GM23338 (cell line): ENCODE data around the gene ARPC2. TPM values are rescaled to one million over a fixed set of nuclear protein-coding genes. Genes with fewer than 3 reads are reported as not detected.

Experiments used
- ATAC-seq: fragments of 200-7000 bp; cut with Tn5 transposase; 3 replicates; pipeline ENCODE4 v1.9.1; 2020
- DNase-seq: peaks from one replicate; pipeline ENCODE4 v3.0.0-alpha.2; 2015; ENCODE audit warnings: low spot score
- H2AFZ ChIP-seq: fragments of 200-600 bp; sonication (generic); 2 replicates; pipeline ENCODE4 v1.8.0; 2016; ENCODE audit warnings: antibody characterized with exemption, mild to moderate bottlenecking, moderate library complexity
- H3F3A ChIP-seq: fragments of 200-600 bp; sonication (generic); replicated peaks from 2 replicates; pipeline ENCODE4 v1.8.0; 2017; ENCODE audit warnings: antibody characterized with exemption, mixed run types, low read depth
- H3K27ac ChIP-seq: fragments of 200-600 bp; sonication (generic); 2 replicates; pipeline ENCODE4 v1.6.1; 2016; ENCODE audit warnings: low read depth
- H3K27me3 ChIP-seq: fragments of 200-600 bp; sonication (generic); 2 replicates; pipeline ENCODE4 v1.8.0; 2016; ENCODE audit warnings: mild to moderate bottlenecking, mixed run types, moderate library complexity; ENCODE audit not compliant: insufficient read depth
- H3K36me3 ChIP-seq: fragments of 200-600 bp; sonication (generic); 2 replicates; pipeline ENCODE4 v1.8.0; 2016; ENCODE audit warnings: mild to moderate bottlenecking; ENCODE audit not compliant: insufficient read depth
- H3K4me1 ChIP-seq: fragments of 200-600 bp; sonication (generic); 2 replicates; pipeline ENCODE4 v1.8.0; 2016; ENCODE audit warnings: mild to moderate bottlenecking, moderate library complexity; ENCODE audit not compliant: insufficient read depth
- H3K4me2 ChIP-seq: fragments of 200-600 bp; sonication (generic); 2 replicates; pipeline ENCODE4 v1.7.1; 2017; ENCODE audit warnings: mixed run types
- H3K4me3 ChIP-seq: fragments of 200-600 bp; sonication (generic); 2 replicates; pipeline ENCODE4 v1.6.1; 2016; ENCODE audit warnings: mixed run types
- H3K79me2 ChIP-seq: fragments of 200-600 bp; sonication (generic); replicated peaks from 2 replicates; pipeline ENCODE4 v1.8.0; 2017; ENCODE audit warnings: mild to moderate bottlenecking; ENCODE audit not compliant: insufficient read depth
- H3K9me2 ChIP-seq: fragments of 200-600 bp; sonication (generic); 2 replicates; pipeline ENCODE4 v1.8.0; 2017; ENCODE audit not compliant: insufficient read depth
- H4K20me1 ChIP-seq: fragments of 200-600 bp; sonication (generic); replicated peaks from 2 replicates; pipeline ENCODE4 v1.8.0; 2017; ENCODE audit warnings: mild to moderate bottlenecking; ENCODE audit not compliant: insufficient read depth
- H3K27ac Mint-ChIP-seq: 2 replicates; pipeline ENCODE4 v1.8.0; 2020; ENCODE audit warnings: inconsistent platforms, mild to moderate bottlenecking, moderate library complexity, mixed read lengths
- H3K27me3 Mint-ChIP-seq: 3 replicates; pipeline ENCODE4 v1.8.0; 2022; ENCODE audit warnings: low read depth, mild to moderate bottlenecking, moderate library complexity, mixed read lengths, inconsistent platforms; ENCODE audit not compliant: insufficient read depth, poor library complexity
- H3K36me3 Mint-ChIP-seq: 3 replicates; pipeline ENCODE4 v1.8.0; 2021; ENCODE audit warnings: low read depth, mild to moderate bottlenecking, inconsistent platforms, moderate library complexity, mixed read lengths
- H3K4me1 Mint-ChIP-seq: 3 replicates; pipeline ENCODE4 v1.8.0; 2020; ENCODE audit warnings: mild to moderate bottlenecking, inconsistent platforms, mixed read lengths
- H3K4me3 Mint-ChIP-seq: 3 replicates; pipeline ENCODE4 v1.8.0; 2021; ENCODE audit warnings: moderate library complexity, mild to moderate bottlenecking, inconsistent platforms, mixed read lengths
- H3K9me3 Mint-ChIP-seq: 3 replicates; pipeline ENCODE4 v1.8.0; 2020; ENCODE audit warnings: moderate library complexity, mild to moderate bottlenecking, inconsistent platforms, mixed read lengths
- CREB1 ChIP-seq: fragments of 250-450 bp; sonication (Bioruptor Pico); IDR thresholded peaks from 2 replicates; pipeline ENCODE4 v1.5.0; 2020; ENCODE audit warnings: low read depth, mild to moderate bottlenecking, moderate library complexity
- CTCF ChIP-seq, 2 experiments: fragments of 200-600 bp in 1 of 2; sonication (generic) in 1 of 2; conservative IDR thresholded peaks; 2 replicates each; pipeline versions ENCODE4 v1.5.1 to v1.6.1; 2016 to 2017; ENCODE audit warnings: antibody characterized with exemption in 2 of 2, low read depth in 2 of 2, mild to moderate bottlenecking in 2 of 2, moderate library complexity in 1 of 2
- ETS1 ChIP-seq: IDR thresholded peaks from 2 replicates; pipeline ENCODE4 v1.6.1; 2016; ENCODE audit warnings: antibody characterized with exemption
- EZH2 ChIP-seq: fragments of 200-600 bp; sonication (generic); IDR thresholded peaks from one replicate; pipeline ENCODE4 v1.8.0; 2017; ENCODE audit warnings: antibody characterized with exemption, mild to moderate bottlenecking, low read depth; ENCODE audit not compliant: unreplicated experiment
- EZH2phosphoT487 ChIP-seq: fragments of 200-600 bp; sonication (generic); IDR thresholded peaks from one replicate; pipeline ENCODE4 v1.8.1; 2018; ENCODE audit warnings: antibody characterized with exemption; ENCODE audit not compliant: unreplicated experiment
- JUNB ChIP-seq: IDR thresholded peaks from one replicate; pipeline ENCODE4 v1.6.1; 2016; ENCODE audit warnings: antibody characterized with exemption; ENCODE audit not compliant: unreplicated experiment
- NANOG ChIP-seq: IDR thresholded peaks from 2 replicates; pipeline ENCODE4 v1.6.1; 2016; ENCODE audit warnings: antibody characterized with exemption, borderline replicate concordance
- POLR2AphosphoS5 ChIP-seq: IDR thresholded peaks from 2 replicates; pipeline ENCODE4 v1.6.1; 2016; ENCODE audit warnings: antibody characterized with exemption, low read depth
- REST ChIP-seq: IDR thresholded peaks from one replicate; pipeline ENCODE4 v1.6.1; 2018; ENCODE audit warnings: antibody characterized with exemption; ENCODE audit not compliant: unreplicated experiment
- STAT1 ChIP-seq: IDR thresholded peaks from one replicate; pipeline ENCODE4 v1.6.1; 2016; ENCODE audit warnings: antibody characterized with exemption; ENCODE audit not compliant: unreplicated experiment
- ZNF114 ChIP-seq: fragments of 250-450 bp; sonication (Bioruptor Pico); IDR thresholded peaks from 2 replicates; pipeline ENCODE4 v1.5.0; 2020; ENCODE audit warnings: mild to moderate bottlenecking, moderate library complexity
- ZNF331 ChIP-seq: fragments of 250-450 bp; sonication (Bioruptor Pico); IDR thresholded peaks from 2 replicates; pipeline ENCODE4 v1.5.0; 2020; ENCODE audit warnings: low read depth, mild to moderate bottlenecking, moderate library complexity
- ZNF462 ChIP-seq: fragments of 250-450 bp; sonication (Bioruptor Pico); IDR thresholded peaks from 2 replicates; pipeline ENCODE4 v1.5.0; 2020; ENCODE audit warnings: mild to moderate bottlenecking, moderate library complexity
- polyA plus RNA-seq: library from polyadenylated mRNA; unstranded; fragments of >200 nt; fragmentation: Nextera tagmentation; extraction: Ambion mirVana; gene quantifications from 2 replicates; pipeline ENCODE4 v1.2.1, GENCODE V29; 2016
- total RNA-seq: library from RNA; depleted of rRNA; stranded (reverse); fragments of >200 nt; shearing (Covaris generic); gene quantifications from 2 replicates; pipeline ENCODE4 v1.2.3, GENCODE V29; 2014

ARPC2 gene
- total and polyA plus RNA-seq, 2 experiments from 2014 or later = 217 to 271 TPM

GRCh38 chr2:218196974-218197373 is 20.0 kb upstream of the ARPC2 start (continued):
- TF ChIP-seq CREB1 (CRISPR knock-in tag) (no peak), EZH2 (no peak), JUNB (no peak), ZNF114 (no peak), EZH2phosphoT487 (no peak)

- Histone ChIP-seq H3K4me2 (no peak overlapping the region), H4K20me1 (no peaks in the 10 kb centered on the region), H3K4me1 (no peaks in the 10 kb centered on the region), H3K79me2 (no peaks in the 10 kb centered on the region), H3K27me3 (no peaks in the 10 kb centered on the region), H3K36me3 (no peaks in the 10 kb centered on the region), H3K4me3 (no peak overlapping the region), H2AFZ (no peak overlapping the region), H3K27ac (no peak overlapping the region), H3K9me2 (no peaks in the 10 kb centered on the region), H3F3A (no peaks in the 10 kb centered on the region)
- no peaks in the 10 kb centered on the region for H3K36me3 Mint-ChIP-seq
- TF ChIP-seq NANOG (no peak), CTCF (conservative IDR thresholded peaks at IDR 0.05; ENCODE audit: low read depth in 2 of 2) (no peak), REST (no peak), ETS1 (no peak), STAT1 (no peak), ZNF462 (no peak), POLR2AphosphoS5 (no peak), ZNF114 (no peak), ZNF331 (CRISPR knock-in tag) (no peak), JUNB (no peak), EZH2 (no peak), EZH2phosphoT487 (no peak), CREB1 (CRISPR knock-in tag) (no peak)
- no peak for DNase-seq
- H3K27ac Mint-ChIP-seq = no peak overlapping the region
- H3K4me3 Mint-ChIP-seq = no peak overlapping the region
- ATAC-seq = no peak
- peaks cover 8% of the 10 kb centered on the region for H3K27me3 Mint-ChIP-seq
- no peaks in the 10 kb centered on the region for H3K9me3 Mint-ChIP-seq
- no peaks in the 10 kb centered on the region for H3K4me1 Mint-ChIP-seq
These were observed 14.7 kb upstream of the ARPC2 start for GRCh38 chr2:218202266-218202665.
